H4 (cell line): ENCODE results near the gene EHD2. TPM values are rescaled to one million over a fixed set of nuclear protein-coding genes. Genes with fewer than 3 reads are reported as not detected.
"Not testable (repeated sequence)": the region's sequence is repeated elsewhere in the genome, so short reads cannot be mapped to it uniquely, and the experiment has no call there.

Experiments
- DNase-seq: peaks from one replicate; pipeline ENCODE4 v3.0.0-alpha.2; 2015; ENCODE audit warnings: low spot score
- total RNA-seq: library from RNA; depleted of rRNA; stranded (reverse); fragments of >200 nt; shearing (Covaris generic); gene quantifications from 2 replicates; pipeline ENCODE4 v1.2.3, GENCODE V29; 2014; rRNA removed

EHD2 gene
- 16.9 and 19.9 TPM in 2 replicates for total RNA-seq

- DNase-seq: peak; percentile 48
These were observed at the start of gene EHD2 for GRCh38 chr19:47713046-47714021. TSS of gene EHD2 (plus strand) at chr19:47713422. CDS start at chr19:47716613, 3,191 bp downstream.

- DNase-seq: peak; percentile 85
These were observed 49.7 kb upstream of the EHD2 start for GRCh38 chr19:47663435-47663910.

GRCh38 chr19:47663911-47664771 lies 49.1 kb upstream of the EHD2 start:
- peak; percentile 98 for DNase-seq

GRCh38 chr19:47668556-47668955 lies 44.7 kb upstream of the EHD2 start:
- DNase-seq: not testable (repeated sequence)

GRCh38 chr19:47670736-47671135 lies 42.5 kb upstream of the EHD2 start:
- DNase-seq: no peak

GRCh38 chr19:47671499-47671898 lies 41.7 kb upstream of the EHD2 start:
- no peak for DNase-seq

- no peak for DNase-seq
These were observed 39.8 kb upstream of the EHD2 start for GRCh38 chr19:47673426-47673825.

- no peak for DNase-seq
These were observed 38.7 kb upstream of the EHD2 start for GRCh38 chr19:47674548-47674947.

- DNase-seq: no peak
These were observed 38.0 kb upstream of the EHD2 start for GRCh38 chr19:47675271-47675670.

- DNase-seq: no peak
These were observed 37.4 kb upstream of the EHD2 start for GRCh38 chr19:47675859-47676258.

GRCh38 chr19:47676811-47677210 lies 36.4 kb upstream of the EHD2 start:
- DNase-seq: no peak

GRCh38 chr19:47679251-47679900 lies 33.8 kb upstream of the EHD2 start:
- DNase-seq: no peak

- no peak for DNase-seq
These were observed 33.0 kb upstream of the EHD2 start for GRCh38 chr19:47679922-47680857.

- DNase-seq: no peak
These were observed 32.3 kb upstream of the EHD2 start for GRCh38 chr19:47680858-47681332.

GRCh38 chr19:47681388-47681787 lies 31.8 kb upstream of the EHD2 start:
- DNase-seq: no peak

GRCh38 chr19:47681936-47682335 lies 31.3 kb upstream of the EHD2 start:
- no peak for DNase-seq

- DNase-seq: no peak
These were observed 30.3 kb upstream of the EHD2 start for GRCh38 chr19:47682939-47683338.

GRCh38 chr19:47686679-47687450 lies 26.4 kb upstream of the EHD2 start:
- DNase-seq: no peak

GRCh38 chr19:47687906-47688305 lies 25.3 kb upstream of the EHD2 start:
- no peak for DNase-seq

GRCh38 chr19:47691090-47691489 lies 22.1 kb upstream of the EHD2 start:
- no peak for DNase-seq
